H1 (cell line): ENCODE measurements around the gene GLYATL3. TPM values are rescaled to one million over a fixed set of nuclear protein-coding genes. Genes with fewer than 3 reads are reported as not detected.

Source experiments
- BRCA1 ChIP-seq: IDR thresholded peaks from 2 replicates; pipeline ENCODE4 v1.6.1; 2012; ENCODE audit warnings: low read depth, low read length, improper control_type of control experiment
- KDM1A ChIP-seq: fragments of 200-600, 300-600 bp; sonication (generic); IDR thresholded peaks from 2 replicates; pipeline ENCODE4 v1.7.1; 2016; ENCODE audit warnings: mild to moderate bottlenecking, low read length, borderline replicate concordance
- RBBP5 ChIP-seq: IDR thresholded peaks from 2 replicates; pipeline ENCODE4 v1.7.1; 2012; ENCODE audit warnings: low read depth, mild to moderate bottlenecking, inconsistent platforms, low read length, moderate library complexity, borderline replicate concordance
- SIN3A ChIP-seq, 2 experiments: IDR thresholded peaks in 1 of 2; conservative IDR thresholded peaks in 1 of 2; 2 replicates each; pipeline ENCODE4 v1.6.1; 2011 to 2012; ENCODE audit warnings: low read length in 2 of 2, improper control_type of control experiment in 1 of 2, low read depth in 1 of 2, mild to moderate bottlenecking in 1 of 2
- polyA plus RNA-seq, 7 experiments: library from polyadenylated mRNA; depleted of rRNA in 3 of 7; stranded (reverse) in 5 of 7; unstranded in 2 of 7; fragments of >200 nt in 5 of 7; fragments of 200-250 nt in 2 of 7; gene quantifications; 1 replicate in 5 of 7; 2 replicates in 1 of 7; 4 replicates in 1 of 7; pipeline versions ENCODE4 v1.2.1 to v1.2.3, GENCODE V29; 2011 to 2013; ENCODE audit warnings: missing spikeins in 2 of 7, mixed read lengths in 2 of 7
- total RNA-seq: library from RNA; stranded (reverse); fragmentation: NEBNext Ultra II Directional; extraction: Animal tissue kit (Norgen Biotek cat#: 25700); gene quantifications from 2 replicates; pipeline ENCODE4 v1.2.1, GENCODE V29; 2021

GLYATL3 gene
- total and polyA plus RNA-seq, 2 of the 8 experiments (the other 6 are each of a cell fraction or from before 2014, with no cell fraction given): not detected

DNA sequence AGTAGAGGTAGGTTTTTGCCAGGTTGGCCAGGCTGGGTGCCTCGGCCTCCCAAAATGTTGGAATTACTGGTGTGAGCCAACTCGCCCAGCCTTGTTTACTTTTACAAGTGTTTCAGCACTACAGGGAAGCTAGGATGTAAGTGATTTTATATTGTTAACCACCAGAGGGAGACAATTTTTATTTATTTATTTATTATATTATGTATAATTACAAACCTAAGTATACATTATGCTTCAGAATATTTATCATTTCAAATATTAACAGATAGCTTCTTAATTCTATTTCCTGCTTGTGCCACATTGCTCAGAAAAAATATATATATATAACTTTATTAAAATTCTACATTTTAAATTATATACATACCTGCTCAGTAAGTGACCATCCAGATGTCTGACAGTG lies 46.5 kb upstream of the GLYATL3 start (continued):
- TF ChIP-seq RBBP5 (no peak), SIN3A (conservative IDR thresholded peaks at IDR 0.05 in 1 of 2, IDR thresholded peaks at IDR 0.05 in 1 of 2; ENCODE audit: low read depth in 1 of 2, low read length in 2 of 2) (no peak), BRCA1 (no peak), KDM1A (no peak)
